ENCODE results near the gene ZBTB3.
A peak's percentile ranks its signal among the peaks of the same experiment; 100 is the strongest.
"Not testable (repeated sequence)": the region's sequence is repeated elsewhere in the genome, so short reads cannot be mapped to it uniquely, and the experiment has no call there.

ZBTB3 gene

GRCh38 chr11:62755086-62755615, 1.2 kb upstream of the ZBTB3 start:
- DNase-seq, result no peak

DNA sequence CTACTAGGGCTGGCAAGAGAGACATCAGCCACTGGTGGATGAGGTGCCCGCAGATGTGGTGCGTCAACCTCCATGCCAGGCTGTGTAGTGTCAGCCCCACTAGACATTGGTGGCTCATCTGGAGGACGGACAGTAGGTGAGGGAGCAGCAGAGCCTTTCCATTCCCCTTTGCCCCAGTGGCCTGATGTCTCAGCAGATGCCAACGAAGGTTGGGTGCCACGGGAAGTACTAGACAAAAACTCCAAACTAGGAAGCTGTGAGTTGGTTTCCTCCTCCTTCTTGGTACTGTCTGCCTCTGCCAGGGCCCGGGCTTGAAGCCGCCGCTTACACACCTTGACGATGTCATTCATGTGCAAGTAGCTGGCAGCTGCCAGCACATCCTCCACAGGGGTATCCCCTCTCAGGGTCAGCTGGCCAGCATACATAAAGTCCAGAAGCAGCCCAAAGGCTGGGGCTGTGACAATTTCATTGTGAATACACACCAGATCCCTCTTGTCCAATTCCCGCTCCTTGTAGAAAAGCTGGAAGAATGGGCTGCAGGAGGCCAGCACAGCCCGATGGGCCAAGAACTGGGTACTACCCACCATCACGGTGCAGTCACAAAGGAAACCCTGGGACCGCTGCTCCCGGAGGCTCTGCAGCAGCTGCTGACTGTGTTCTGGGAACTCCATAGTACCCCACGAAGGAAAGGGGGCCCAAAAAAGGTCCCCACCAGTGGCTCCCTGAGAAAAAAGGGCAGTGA, 795 bp downstream of the ZBTB3 start:
- DNase-seq, result no peak

DNA sequence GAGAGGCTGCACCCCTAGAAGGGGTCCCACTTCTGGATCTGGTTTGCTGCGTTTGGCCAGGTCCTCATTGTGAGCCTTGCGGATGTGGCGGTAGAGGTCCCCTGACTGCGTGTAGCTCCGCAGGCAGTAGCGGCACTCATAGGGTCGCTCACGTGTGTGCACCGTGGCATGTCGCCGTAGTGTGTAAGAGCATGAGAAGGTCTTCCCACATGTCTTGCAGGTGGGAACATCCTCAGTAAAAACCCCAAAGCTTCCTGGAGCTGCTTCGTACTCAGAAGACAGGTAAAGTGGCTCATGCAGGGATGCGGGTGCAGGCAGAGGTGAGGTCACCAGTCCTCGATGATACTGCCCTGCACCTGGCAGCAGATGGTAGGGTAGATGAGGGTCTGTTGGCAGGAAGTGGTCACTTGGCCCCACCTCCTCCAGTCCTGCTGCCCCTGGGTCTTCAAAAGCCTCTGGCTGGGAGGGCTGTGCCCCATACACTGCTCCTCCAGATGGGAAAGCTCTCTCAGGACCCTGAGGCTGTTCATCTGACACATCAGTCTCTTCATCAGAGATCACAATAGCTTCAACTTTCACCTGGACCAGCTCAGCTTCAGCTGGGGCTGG, 1.7 kb downstream of the ZBTB3 start:
- DNase-seq, result no peak

DNA sequence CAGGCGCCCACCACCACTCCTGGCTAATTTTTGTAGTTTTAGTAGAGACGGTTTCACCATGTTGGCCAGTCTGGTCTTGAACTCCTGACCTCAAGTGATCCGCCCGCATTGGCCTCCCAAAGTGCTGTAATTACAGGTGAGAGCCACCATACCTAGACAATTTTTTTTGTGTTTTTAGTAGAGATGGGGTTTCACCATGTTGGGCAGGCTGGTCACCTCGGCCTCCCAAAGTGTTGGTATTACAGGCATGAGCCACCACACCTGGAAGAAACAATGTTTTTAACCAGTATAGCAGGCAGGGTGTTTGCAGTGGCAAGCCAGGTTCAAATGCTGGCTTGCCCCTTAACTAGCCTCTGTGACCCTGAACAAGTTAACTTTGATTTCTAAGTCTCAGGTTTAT, 4.0 kb downstream of the ZBTB3 start:
- DNase-seq, result not testable (repeated sequence)

- DNase-seq, result no peak
These were observed 6.3 kb downstream of the ZBTB3 start for GRCh38 chr11:62747475-62748160.

DNA sequence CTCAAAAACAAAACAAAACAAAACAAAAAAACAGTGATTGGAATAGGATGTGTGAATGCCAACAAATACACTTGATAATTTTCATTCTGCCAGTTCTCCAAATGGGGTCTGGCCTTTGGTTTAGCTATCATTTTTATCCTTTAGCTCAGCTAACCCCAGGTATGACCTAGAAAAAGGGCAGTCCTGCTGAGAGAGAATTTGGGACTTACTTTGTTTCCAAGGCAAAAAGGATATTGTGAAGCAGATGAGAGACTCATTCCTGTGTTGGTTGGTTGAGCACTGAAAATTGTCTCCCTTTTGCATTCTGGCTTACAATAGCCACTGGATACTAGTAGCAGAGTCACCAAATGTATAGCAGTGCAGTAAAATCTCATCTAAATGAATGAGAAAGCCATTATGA, 16.8 kb downstream of the ZBTB3 start:
- no peak for DNase-seq

GRCh38 chr11:62732830-62733229, 21.1 kb downstream of the ZBTB3 start:
- peak; percentile 57 for DNase-seq

DNA sequence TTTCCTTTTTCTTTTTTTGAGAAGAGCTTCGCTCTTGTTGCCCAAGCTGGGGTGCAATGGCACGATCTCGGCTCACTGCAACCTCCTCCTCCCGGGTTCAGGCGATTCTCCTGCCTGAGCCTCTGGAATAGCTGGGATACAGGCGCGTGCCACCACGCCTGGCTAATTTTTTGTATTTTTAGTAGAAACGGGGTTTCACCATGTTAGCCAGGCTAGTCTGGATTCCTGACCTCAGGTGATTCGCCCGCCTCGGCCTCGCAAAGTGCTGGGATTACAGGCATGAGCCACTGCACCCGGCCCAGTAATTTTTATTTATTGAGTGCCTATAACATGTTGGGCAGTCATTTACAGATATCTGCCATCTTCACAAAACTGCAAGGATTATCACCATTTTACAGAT, 23.9 kb downstream of the ZBTB3 start:
- DNase-seq, result not testable (repeated sequence)

DNA sequence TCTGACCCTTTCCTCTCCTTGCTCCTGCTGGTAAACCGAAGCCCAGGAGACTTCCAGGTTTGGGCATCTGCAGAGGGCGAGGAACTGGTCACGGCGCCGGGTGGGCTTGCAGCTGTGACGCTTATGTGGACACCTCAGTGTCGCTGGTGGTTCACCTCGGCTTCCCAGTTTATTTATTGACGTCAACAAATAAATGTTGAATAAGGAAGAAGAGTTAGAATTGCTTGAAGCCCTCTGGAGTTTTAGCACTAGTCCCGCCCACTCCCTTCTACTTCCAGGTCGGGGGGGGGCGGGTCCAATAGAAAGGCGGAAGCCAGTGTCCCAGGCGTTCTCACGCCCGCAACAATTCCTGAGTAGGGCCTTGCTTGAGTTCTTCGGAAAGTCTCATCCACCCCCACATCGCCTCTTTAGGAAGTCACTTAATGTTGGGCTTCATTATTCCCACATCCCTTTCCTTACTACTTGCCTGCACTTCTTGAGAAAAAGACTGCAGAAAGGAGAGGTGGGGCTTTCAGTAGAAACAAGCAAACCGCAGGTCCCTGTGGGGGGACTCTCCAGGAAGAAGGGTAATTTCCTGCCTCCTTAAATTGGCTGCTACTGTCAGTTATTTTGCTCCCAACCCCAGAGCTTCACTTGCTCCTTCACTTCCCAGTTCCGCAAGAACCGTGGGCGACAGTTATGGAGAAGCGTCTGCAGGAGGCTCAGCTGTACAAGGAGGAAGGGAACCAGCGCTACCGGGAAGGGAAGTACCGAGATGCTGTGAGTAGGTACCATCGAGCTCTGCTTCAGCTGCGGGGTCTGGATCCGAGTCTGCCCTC, 25.6 kb downstream of the ZBTB3 start, which contains the start of gene TTC9C:
TSS of gene TTC9C (plus strand) at position 316 of the 818 bp plus-strand sequence. CDS start at position 679, 363 bp downstream.
- peak; percentile 95 for DNase-seq

DNA sequence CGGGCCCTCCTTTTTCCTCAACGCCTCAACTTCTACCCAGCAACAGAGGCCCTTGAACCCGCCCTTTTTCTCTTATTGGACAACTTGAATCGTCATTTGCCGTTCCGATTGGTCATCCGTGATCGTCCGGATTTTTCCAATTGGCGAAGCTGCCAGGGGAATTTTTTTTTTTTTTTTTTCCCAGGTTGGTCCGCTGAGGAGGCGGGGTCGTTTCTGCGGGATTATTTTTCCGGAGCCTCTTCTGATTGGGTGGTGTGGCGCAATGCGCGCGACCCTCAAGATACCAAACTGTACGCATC, 26.1 kb downstream of the ZBTB3 start:
- peak; percentile 99 for DNase-seq

DNA sequence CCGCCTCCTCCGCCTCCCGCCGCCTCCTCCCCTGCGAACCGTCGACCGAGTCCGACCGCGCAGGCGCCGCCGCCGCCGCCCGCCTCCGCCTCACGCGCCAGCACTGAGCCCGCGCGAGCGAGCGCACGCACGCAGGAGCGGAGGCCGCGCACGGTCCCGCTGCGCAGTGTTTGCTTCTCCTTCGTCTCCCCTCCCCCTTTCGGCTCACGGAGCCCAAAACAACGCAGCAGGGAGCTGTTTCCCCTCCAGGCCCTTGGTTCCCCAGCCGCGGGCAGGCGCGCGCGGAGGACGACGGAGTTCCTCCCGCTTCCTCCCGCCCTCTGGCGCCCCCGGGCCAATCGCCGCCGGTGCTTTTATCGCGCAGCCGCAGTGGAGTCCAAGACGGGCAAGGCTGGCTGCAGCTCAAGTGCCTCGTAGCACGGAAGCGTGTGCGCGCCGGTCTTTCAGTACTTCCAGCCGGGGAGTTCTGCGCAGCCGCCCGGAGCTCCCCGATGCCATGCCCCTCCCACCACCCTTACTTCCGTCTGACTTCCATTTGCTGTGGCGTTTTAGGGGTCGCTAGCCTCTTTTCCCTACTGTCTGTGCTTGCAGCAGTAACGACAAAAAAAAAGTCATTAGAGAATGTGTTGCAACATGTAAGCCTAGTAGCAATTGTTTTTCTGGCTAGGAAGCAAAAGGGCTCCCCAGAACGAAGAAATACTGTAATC, 26.6 kb downstream of the ZBTB3 start, which contains the start of gene HNRNPUL2:
TSS of gene HNRNPUL2 (minus strand) at position 293 of the 707 bp plus-strand sequence. CDS start 301 bp downstream, outside the sequence.
- peak; percentile 99 for DNase-seq

GRCh38 chr11:62726915-62727164, 27.1 kb downstream of the ZBTB3 start:
- DNase-seq, result no peak

GRCh38 chr11:62726156-62726914, 27.6 kb downstream of the ZBTB3 start:
- DNase-seq, result no peak

DNA sequence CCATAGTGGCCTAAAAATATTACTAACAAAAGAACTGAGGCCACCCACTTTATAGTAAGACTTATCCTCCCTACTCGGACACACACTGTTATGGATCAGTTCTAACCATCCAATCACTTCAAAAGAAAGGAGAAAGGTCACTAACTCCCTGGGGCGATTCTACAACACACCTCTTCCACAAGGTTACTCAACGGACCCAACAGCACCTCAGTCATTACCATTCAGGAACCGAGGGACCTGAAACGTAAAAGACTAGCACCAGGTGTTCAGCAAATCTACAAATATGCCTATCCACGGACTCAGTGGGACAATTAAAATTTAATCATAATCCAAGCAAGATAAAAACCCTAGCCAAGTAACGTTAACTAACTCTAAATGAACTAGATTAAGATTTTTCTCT, 28.3 kb downstream of the ZBTB3 start:
- no peak for DNase-seq

GRCh38 chr11:62724171-62724570, 29.8 kb downstream of the ZBTB3 start:
- no peak for DNase-seq

DNA sequence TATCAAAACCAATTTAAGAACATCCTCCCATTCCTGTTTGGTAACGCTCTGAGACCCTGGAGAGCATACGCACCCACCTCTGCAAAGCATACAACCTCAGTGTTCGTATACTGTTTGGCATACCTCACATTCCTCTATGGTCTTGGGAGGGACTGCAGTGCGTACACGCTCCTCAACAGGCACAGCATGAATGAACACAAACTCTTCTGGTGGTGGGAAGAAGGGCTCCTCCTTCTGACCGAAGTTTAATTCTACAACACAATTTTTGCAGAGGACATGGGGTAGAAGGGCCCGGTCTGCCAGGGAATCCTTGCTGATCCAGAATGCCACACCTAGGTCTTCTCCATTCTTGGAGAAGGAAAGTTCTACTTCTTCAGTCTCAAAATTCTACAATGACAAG, 32.0 kb downstream of the ZBTB3 start:
- DNase-seq, result no peak

GRCh38 chr11:62719302-62719978, 34.5 kb downstream of the ZBTB3 start:
- DNase-seq, result no peak

DNA sequence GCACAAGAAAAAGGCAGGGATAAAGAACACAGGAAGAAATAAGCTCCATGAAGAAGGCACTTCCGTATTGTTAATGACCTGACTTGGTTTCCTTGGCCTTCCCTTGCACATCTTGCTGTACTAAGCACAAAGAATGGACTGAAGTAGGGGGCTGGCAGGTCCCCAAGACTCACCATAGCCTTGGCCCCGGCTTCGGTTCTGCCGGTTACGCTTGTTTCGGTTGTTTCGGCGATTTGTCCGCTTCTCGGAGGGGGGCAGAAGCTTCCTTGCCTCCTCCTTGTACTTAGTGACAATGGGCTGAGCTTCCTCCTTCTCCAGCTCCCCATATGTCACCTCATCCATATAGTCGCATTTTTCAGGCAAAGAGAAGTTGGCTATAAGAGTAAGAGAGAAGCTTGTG, 37.1 kb downstream of the ZBTB3 start:
- no peak for DNase-seq

DNA sequence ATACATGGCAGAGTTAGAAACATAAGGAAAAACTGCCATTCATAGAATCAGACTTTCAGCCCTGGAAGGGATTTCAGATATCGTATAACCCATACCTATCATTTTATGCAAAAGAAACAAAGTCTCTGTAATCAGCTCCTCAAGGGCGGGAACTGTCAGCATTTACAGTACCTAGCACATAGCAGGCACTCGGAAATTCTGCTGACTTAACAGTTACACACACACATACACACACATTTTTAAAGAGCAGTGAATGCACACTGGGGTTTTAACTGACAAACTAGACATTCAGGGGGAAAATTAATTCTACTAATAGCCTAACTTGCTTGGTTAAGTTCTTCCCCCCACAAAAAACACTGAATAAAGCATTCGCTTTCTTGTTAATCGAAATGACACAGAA, 37.8 kb downstream of the ZBTB3 start:
- no peak for DNase-seq

- DNase-seq, result no peak
These were observed 38.5 kb downstream of the ZBTB3 start for GRCh38 chr11:62715150-62716130.
